Upper lobe of left lung (tissue), 6 donors: ENCODE measurements around the gene COL19A1. TPM values are rescaled to one million over a fixed set of nuclear protein-coding genes. Genes with fewer than 3 reads are reported as not detected.

Experiments used
- ATAC-seq, 2 donors: fragments of 200-7000 bp; cut with Tn5 transposase; one replicate each; pipeline ENCODE4 v1.9.1; 2022; ENCODE audit warnings: mild to moderate bottlenecking in 2 of 2, moderate library complexity in 2 of 2; ENCODE audit not compliant: low FRiP score in 2 of 2
- DNase-seq, 2 donors: peaks; one replicate each; pipeline ENCODE4 v3.0.0-alpha.2; 2019 to 2020
- H3K27ac ChIP-seq, 4 donors: fragments of 200-600 bp; sonication (generic); one replicate each; pipeline ENCODE4 v1.5.1; 2016 to 2019
- H3K27me3 ChIP-seq, 4 donors: fragments of 200-600 bp; sonication (generic); one replicate each; pipeline ENCODE4 v1.5.1; 2017 to 2019
- H3K36me3 ChIP-seq, 4 donors: fragments of 200-600 bp; sonication (generic); one replicate each; pipeline ENCODE4 v1.5.1; 2016 to 2019
- H3K4me1 ChIP-seq, 4 donors: fragments of 200-600 bp; sonication (generic); one replicate each; pipeline ENCODE4 v1.5.1; 2018 to 2019
- H3K4me3 ChIP-seq, 4 donors: fragments of 200-600 bp; sonication (generic); one replicate each; pipeline ENCODE4 v1.5.1; 2017 to 2019; ENCODE audit warnings: mild to moderate bottlenecking in 2 of 4, moderate library complexity in 1 of 4
- H3K9me3 ChIP-seq, 4 donors: fragments of 200-600 bp; sonication (generic); one replicate each; pipeline ENCODE4 v1.5.1; 2018 to 2019
- EP300 ChIP-seq, 4 donors: sonication (generic); formaldehyde crosslinking; IDR thresholded peaks; one replicate each; pipeline ENCODE4 v1.5.1; 2017; ENCODE audit warnings: antibody characterized with exemption in 4 of 4, control low read depth in 2 of 4
- POLR2A ChIP-seq, 4 donors: fragments of 450-650 bp; IDR thresholded peaks; one replicate each; pipeline ENCODE4 v1.5.1; 2016 to 2017; ENCODE audit warnings: antibody characterized with exemption in 4 of 4, mild to moderate bottlenecking in 2 of 4
- POLR2AphosphoS5 ChIP-seq, 2 donors: sonication (generic); formaldehyde crosslinking; IDR thresholded peaks; one replicate each; pipeline ENCODE4 v1.5.1; 2017; ENCODE audit warnings: antibody characterized with exemption in 2 of 2
- WGBS, 2 donors: methylation state at CpG; one replicate each; pipeline ENCODE4 v1.1.5; 2017 to 2018; 5-methylcytosine and 5-hydroxymethylcytosine counted together
- total RNA-seq, 6 donors: library from RNA; depleted of rRNA in 4 of 6; stranded (reverse); fragments of >200 nt in 4 of 6; gene quantifications; one replicate each; pipeline versions ENCODE4 v1.1.0 to v1.2.1, GENCODE V29; 2016 to 2021
- TF ChIP-seq, protein P1 (sequence below), 6 experiments: fragments of 450-650 bp in 4 of 6; fragments of 200-600 bp in 2 of 6; sonication (generic) in 2 of 6; IDR thresholded peaks; one replicate each; pipeline ENCODE4 v1.5.1; 2016 to 2019; ENCODE audit warnings: antibody characterized with exemption in 6 of 6
- donor health status: DM: no; HTN: no; CAD: no; lungs with moderate emphysema.
- donor health status: DM: no; HTN: yes; CAD: no; lungs with severe emphysema.

The COL19A1 gene
- total RNA-seq, 6 donors from 2014 or later = 0.49 to 1.0 TPM; not detected in 4

GRCh38 chr6:69973138-69973537 is 106.8 kb downstream of the COL19A1 start:
- H3K36me3 ChIP-seq = no peaks in the 10 kb centered on the region
- ATAC-seq (no peak), DNase-seq (no peak)
- H3K27ac ChIP-seq = no peak overlapping the region
- 32 to 46% methylated on average over 2 of the region's 2 CpGs for WGBS, 2 donors
- H3K27me3 ChIP-seq = no peaks in the 10 kb centered on the region
- H3K4me1 ChIP-seq = no peaks in the 10 kb centered on the region
- no peak overlapping the region for H3K4me3 ChIP-seq
- TF ChIP-seq POLR2A (IDR thresholded peaks at IDR 0.05) (no peak), POLR2AphosphoS5 (IDR thresholded peaks at IDR 0.05) (no peak), EP300 (IDR thresholded peaks at IDR 0.05) (no peak)
- TF ChIP-seq, protein P1, sequence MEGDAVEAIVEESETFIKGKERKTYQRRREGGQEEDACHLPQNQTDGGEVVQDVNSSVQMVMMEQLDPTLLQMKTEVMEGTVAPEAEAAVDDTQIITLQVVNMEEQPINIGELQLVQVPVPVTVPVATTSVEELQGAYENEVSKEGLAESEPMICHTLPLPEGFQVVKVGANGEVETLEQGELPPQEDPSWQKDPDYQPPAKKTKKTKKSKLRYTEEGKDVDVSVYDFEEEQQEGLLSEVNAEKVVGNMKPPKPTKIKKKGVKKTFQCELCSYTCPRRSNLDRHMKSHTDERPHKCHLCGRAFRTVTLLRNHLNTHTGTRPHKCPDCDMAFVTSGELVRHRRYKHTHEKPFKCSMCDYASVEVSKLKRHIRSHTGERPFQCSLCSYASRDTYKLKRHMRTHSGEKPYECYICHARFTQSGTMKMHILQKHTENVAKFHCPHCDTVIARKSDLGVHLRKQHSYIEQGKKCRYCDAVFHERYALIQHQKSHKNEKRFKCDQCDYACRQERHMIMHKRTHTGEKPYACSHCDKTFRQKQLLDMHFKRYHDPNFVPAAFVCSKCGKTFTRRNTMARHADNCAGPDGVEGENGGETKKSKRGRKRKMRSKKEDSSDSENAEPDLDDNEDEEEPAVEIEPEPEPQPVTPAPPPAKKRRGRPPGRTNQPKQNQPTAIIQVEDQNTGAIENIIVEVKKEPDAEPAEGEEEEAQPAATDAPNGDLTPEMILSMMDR (IDR thresholded peaks at IDR 0.05) = no peak
- no peaks in the 10 kb centered on the region for H3K9me3 ChIP-seq

DNA sequence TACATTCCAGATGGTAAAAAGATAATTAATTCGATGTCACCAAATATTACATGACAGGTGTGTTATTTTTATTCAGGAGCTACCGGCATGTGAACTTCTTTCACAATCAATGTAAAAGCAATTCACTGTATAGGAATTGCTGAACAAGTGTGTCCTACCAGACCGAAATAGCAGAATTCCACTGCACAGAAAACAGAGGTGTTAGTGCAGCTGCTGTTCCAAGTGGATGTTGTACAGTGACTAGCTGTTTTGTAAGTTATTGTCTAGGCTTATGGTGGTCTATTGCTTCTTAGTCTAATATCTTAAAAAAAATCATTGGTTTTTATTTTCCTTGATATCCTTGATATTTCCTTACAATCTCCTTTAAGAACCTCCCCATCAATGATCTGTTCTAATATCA is 107.4 kb downstream of the COL19A1 start:
- no peak for TF ChIP-seq POLR2A (IDR thresholded peaks at IDR 0.05)
- no peak for TF ChIP-seq EP300 (IDR thresholded peaks at IDR 0.05)
- no peak for TF ChIP-seq POLR2AphosphoS5 (IDR thresholded peaks at IDR 0.05)
- TF ChIP-seq, protein P1 (IDR thresholded peaks at IDR 0.05) = no peak
- Histone ChIP-seq H3K27me3 (no peaks in the 10 kb centered on the region), H3K27ac (no peak overlapping the region), H3K4me3 (no peak overlapping the region), H3K4me1 (no peaks in the 10 kb centered on the region), H3K36me3 (no peaks in the 10 kb centered on the region), H3K9me3 (no peaks in the 10 kb centered on the region)
- no peak for DNase-seq
- ATAC-seq = no peak
- WGBS, 2 donors = 80 to 86% methylated on average over 3 of the region's 3 CpGs

- ATAC-seq (no peak), DNase-seq (no peak)
- WGBS, 2 donors = 69 to 79% methylated on average over 2 of the region's 2 CpGs
- Histone ChIP-seq H3K9me3 (no peaks in the 10 kb centered on the region), H3K27me3 (no peaks in the 10 kb centered on the region), H3K36me3 (no peaks in the 10 kb centered on the region), H3K4me1 (no peaks in the 10 kb centered on the region), H3K4me3 (no peak overlapping the region), H3K27ac (no peak overlapping the region)
- TF ChIP-seq POLR2A (IDR thresholded peaks at IDR 0.05) (no peak), POLR2AphosphoS5 (IDR thresholded peaks at IDR 0.05) (no peak), EP300 (IDR thresholded peaks at IDR 0.05) (no peak)
- TF ChIP-seq, protein P1 (IDR thresholded peaks at IDR 0.05) = no peak
Observed at GRCh38 chr6:69974193-69974592, 107.8 kb downstream of the COL19A1 start.

DNA sequence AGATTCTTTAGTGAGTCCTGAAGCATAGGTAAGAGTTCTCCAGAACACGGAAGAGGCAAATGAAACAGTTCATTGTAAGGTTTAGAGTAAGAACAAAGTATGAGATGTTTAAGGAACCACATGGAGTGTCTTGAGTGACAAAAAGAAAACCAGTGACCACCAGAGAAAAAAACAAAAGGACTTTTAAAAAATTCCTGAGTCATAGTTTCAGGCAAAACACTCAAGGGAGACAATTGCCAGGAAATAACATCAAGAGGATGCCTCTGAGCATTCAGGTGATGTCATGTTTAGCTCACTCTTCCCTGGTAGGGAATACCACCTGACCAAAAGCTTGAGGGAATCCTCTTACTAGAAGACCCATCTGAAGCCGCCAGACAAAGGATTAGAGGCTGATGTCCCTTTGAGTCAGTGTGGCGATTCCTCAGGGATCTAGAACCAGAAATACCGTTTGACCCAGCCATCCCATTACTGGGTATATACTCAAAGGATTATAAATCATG is 110.3 kb downstream of the COL19A1 start:
- Histone ChIP-seq H3K4me3 (no peak overlapping the region), H3K27me3 (no peaks in the 10 kb centered on the region), H3K27ac (no peak overlapping the region), H3K9me3 (no peaks in the 10 kb centered on the region), H3K4me1 (no peaks in the 10 kb centered on the region), H3K36me3 (no peaks in the 10 kb centered on the region)
- no peak for TF ChIP-seq EP300 (IDR thresholded peaks at IDR 0.05)
- TF ChIP-seq POLR2AphosphoS5 (IDR thresholded peaks at IDR 0.05) = no peak
- TF ChIP-seq POLR2A (IDR thresholded peaks at IDR 0.05) = no peak
- TF ChIP-seq, protein P1 (IDR thresholded peaks at IDR 0.05) = no peak
- WGBS, 2 donors = 85 to 95% methylated on average over 4 of the region's 4 CpGs
- no peak for DNase-seq
- no peak for ATAC-seq

GRCh38 chr6:69980624-69981023 is 114.3 kb downstream of the COL19A1 start:
- 78 to 79% methylated on average over 2 of the region's 2 CpGs for WGBS, 2 donors
- no peak overlapping the region for H3K4me3 ChIP-seq
- no peaks in the 10 kb centered on the region for H3K9me3 ChIP-seq
- no peaks in the 10 kb centered on the region for H3K36me3 ChIP-seq
- H3K4me1 ChIP-seq = no peaks in the 10 kb centered on the region
- no peaks in the 10 kb centered on the region for H3K27me3 ChIP-seq
- no peak overlapping the region for H3K27ac ChIP-seq
- TF ChIP-seq POLR2A (IDR thresholded peaks at IDR 0.05) = no peak
- no peak for TF ChIP-seq EP300 (IDR thresholded peaks at IDR 0.05)
- TF ChIP-seq, protein P1 (IDR thresholded peaks at IDR 0.05) = no peak
- TF ChIP-seq POLR2AphosphoS5 (IDR thresholded peaks at IDR 0.05) = no peak
- DNase-seq (no peak), ATAC-seq (no peak)
